Activated CD4-positive, alpha-beta T cell treated with anti-CD3 and anti-CD28 coated beads for 36 hours (primary cell): ENCODE data around the gene PYGO2. TPM values are rescaled to one million over a fixed set of nuclear protein-coding genes. Genes with fewer than 3 reads are reported as not detected.

ENCODE experiments used
- ATAC-seq: fragments of 200-7000 bp; cut with Tn5 transposase; one replicate; pipeline ENCODE4 v1.10.0; 2021; ENCODE audit warnings: mild to moderate bottlenecking, moderate library complexity
- CTCF ChIA-PET: fragments of 350-600 bp; sonication (Branson Sonifier 250); formaldehyde crosslinking; loops from one replicate; lab custom pipeline; 2021; ENCODE audit warnings: antibody characterized with exemption; lab: Charles Lee
- POLR2A ChIA-PET: fragments of 350-600 bp; sonication (Branson Sonifier 250); formaldehyde crosslinking; loops from one replicate; lab custom pipeline; 2021; ENCODE audit warnings: antibody characterized with exemption, inconsistent platforms; lab: Charles Lee
- DNase-seq: peaks from one replicate; pipeline ENCODE4 v3.0.0-alpha.2; 2020
- H3K27ac Mint-ChIP-seq: one replicate; pipeline ENCODE4 v1.8.0; 2021; ENCODE audit warnings: mixed read lengths
- H3K27me3 Mint-ChIP-seq: one replicate; pipeline ENCODE4 v1.8.0; 2021; ENCODE audit warnings: mixed read lengths
- H3K36me3 Mint-ChIP-seq: one replicate; pipeline ENCODE4 v1.8.0; 2021; ENCODE audit warnings: low read depth, mixed read lengths
- H3K4me1 Mint-ChIP-seq: one replicate; pipeline ENCODE4 v1.8.0; 2021; ENCODE audit warnings: mixed read lengths
- H3K4me3 Mint-ChIP-seq: one replicate; pipeline ENCODE4 v1.8.0; 2021; ENCODE audit warnings: mild to moderate bottlenecking, moderate library complexity, mixed read lengths
- H3K9me3 Mint-ChIP-seq: one replicate; pipeline ENCODE4 v1.8.0; 2021; ENCODE audit warnings: low read depth, mixed read lengths
- intact Hi-C, 2 experiments: fragments of 100-400 bp; cut with DNase I in 1 of 2; cut with micrococcal nuclease in 1 of 2; formaldehyde crosslinking; loops; one replicate each; pipeline versions ENCODE4 v1.14.2 to v1.15.1; 2022 to 2024; cut with DNase I, micrococcal nuclease
- total RNA-seq, 2 experiments: library from RNA; stranded (reverse); gene quantifications; one replicate each; pipeline ENCODE4 v1.2.3, GENCODE V29; 2021

Gene PYGO2
- total RNA-seq, 2 experiments from 2014 or later, result 24.5 to 25.6 TPM

DNA sequence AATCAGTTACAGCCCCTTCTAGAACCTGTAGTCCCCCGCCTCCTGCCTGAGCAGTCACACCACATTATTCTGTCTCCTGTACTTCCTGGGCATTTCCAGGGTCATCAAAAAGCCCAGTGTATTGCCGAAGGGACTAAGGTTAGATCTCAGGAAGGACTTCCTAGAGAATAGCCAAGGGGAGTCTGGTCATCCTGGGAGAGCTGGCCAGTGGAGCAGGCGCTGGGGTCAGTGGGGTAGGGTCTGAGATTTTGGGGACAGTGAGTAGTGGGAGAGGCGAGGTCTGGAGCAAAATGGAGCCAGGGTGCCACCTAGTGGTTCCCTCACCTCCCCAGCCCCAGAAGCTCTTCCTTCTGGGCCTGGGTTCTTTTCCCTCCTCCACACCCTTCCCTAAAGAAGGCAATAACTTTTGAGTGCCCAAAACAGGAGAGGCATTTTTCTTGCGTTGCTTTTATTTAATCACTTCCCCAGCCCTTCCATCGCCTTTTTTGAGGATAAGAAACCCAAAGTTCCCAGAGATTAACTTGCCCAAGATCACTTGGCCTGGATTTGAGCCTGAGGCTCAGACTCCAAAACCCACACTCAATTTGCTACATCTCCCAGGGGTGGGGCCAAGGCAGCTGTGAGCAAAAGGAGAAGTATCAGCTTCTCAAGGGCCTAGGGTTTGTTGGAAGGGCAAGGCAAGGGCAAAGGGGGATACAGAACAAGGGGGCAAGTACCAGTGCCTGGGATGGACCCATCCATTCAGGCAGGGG lies 17.8 kb downstream of the PYGO2 start:
- ChIA-PET CTCF (interaction anchor here (0.5 to 1.5 kb wide), 16 partner anchors 16 to 378 kb away, joined by 3 to 4 read pairs (median 3); partner anchors contain the start of gene ADAM15), POLR2A (interaction anchor here (0.6 to 1.6 kb wide), 2 partner anchors 25 to 275 kb away, joined by 3 to 9 read pairs; no protein-coding TSS in a partner anchor)
- DNase-seq, result peak; percentile 70
- peak overlapping the region; percentile 90 for H3K27ac Mint-ChIP-seq
- peak; percentile 48 for ATAC-seq
- H3K4me3 Mint-ChIP-seq, result no peak overlapping the region
- H3K27me3 Mint-ChIP-seq, result no peaks in the 10 kb centered on the region
- intact Hi-C loops, result no loop called here
- no peaks in the 10 kb centered on the region for H3K9me3 Mint-ChIP-seq
- H3K4me1 Mint-ChIP-seq, result peaks cover 53% of the 10 kb centered on the region
- H3K36me3 Mint-ChIP-seq, result peaks cover 4% of the 10 kb centered on the region

DNA sequence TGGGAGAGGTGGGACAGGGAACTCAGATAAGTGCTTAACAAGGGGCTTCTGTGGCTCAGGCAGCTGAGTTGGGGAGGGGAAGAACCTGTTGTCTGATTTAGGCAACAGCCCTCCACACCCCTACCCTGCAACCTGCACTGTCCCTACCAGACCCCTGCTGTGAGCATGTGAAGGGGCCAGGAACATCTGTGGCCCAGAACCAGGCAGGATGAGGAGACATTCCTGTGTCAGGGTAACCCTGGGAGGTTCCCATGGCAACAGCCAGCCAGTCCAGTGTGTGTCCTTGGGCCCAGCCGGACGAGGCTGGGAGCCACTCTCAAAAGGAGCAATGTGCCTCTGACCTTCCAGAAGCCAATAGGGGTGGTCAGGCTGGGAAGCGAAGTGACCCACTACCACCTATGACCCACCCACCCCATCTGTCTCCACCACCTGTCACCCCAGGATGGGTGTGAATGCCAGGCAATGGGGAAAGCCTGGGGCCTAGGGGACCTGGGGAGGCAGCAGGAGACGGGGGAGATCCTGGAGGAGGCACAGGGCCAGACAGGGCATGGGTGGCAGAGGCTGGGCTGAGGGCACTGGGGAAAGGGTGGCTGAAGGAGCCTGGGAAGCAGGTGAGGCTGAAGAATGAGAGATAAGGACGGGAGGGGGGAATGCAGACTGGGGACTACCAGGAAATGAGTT lies 20.1 kb downstream of the PYGO2 start:
- no peaks in the 10 kb centered on the region for H3K9me3 Mint-ChIP-seq
- POLR2A ChIA-PET, result interaction anchor here (0.6 kb wide), 1 partner anchor 32 kb away, joined by 8 read pairs; no protein-coding TSS in a partner anchor
- no peak for DNase-seq
- intact Hi-C loops, result no loop called here
- peaks cover under 1% of the 10 kb centered on the region for H3K36me3 Mint-ChIP-seq
- no peak overlapping the region for H3K4me3 Mint-ChIP-seq
- H3K27me3 Mint-ChIP-seq, result no peaks in the 10 kb centered on the region
- H3K4me1 Mint-ChIP-seq, result peaks cover 64% of the 10 kb centered on the region
- peak overlapping the region; percentile 90 for H3K27ac Mint-ChIP-seq
- CTCF ChIA-PET, result interaction anchor here (1.1 to 1.3 kb wide), 2 partner anchors 118 to 194 kb away, joined by 3 read pairs; no protein-coding TSS in a partner anchor
- ATAC-seq, result no peak

GRCh38 chr1:154940651-154941194 lies 20.9 kb downstream of the PYGO2 start:
- Mint-ChIP-seq H3K36me3 (peaks cover 3% of the 10 kb centered on the region), H3K9me3 (no peaks in the 10 kb centered on the region), H3K27me3 (no peaks in the 10 kb centered on the region), H3K4me1 (peaks cover 67% of the 10 kb centered on the region), H3K4me3 (no peak overlapping the region), H3K27ac (peak overlapping the region; percentile 80)
- ChIA-PET POLR2A (interaction anchor here (0.6 kb wide), 1 partner anchor 33 kb away, joined by 8 read pairs; no protein-coding TSS in a partner anchor), CTCF (interaction anchor here (0.7 to 1.3 kb wide), 8 partner anchors 58 to 193 kb away, joined by 3 to 4 read pairs (median 3); no protein-coding TSS in a partner anchor)
- DNase-seq, result no peak
- ATAC-seq, result no peak
- intact Hi-C loops, result no loop called here

DNA sequence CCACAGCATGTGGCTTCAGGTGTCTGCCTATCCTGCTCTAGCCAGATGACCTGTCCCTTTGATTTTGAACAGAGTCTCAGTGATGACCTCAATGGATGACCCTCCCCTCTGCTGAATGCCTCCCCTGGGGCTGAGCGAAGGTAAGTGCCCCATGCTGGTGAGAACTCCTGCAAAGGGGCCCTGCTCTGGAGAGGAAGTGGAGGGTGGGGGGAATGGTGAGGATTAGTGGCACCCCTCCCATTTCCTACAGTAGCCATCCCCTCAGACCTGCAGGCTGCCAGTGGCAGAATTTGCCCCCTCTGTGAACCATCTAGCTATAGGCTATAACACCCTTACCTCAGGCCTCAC lies 21.4 kb downstream of the PYGO2 start:
- no peak overlapping the region for H3K4me3 Mint-ChIP-seq
- POLR2A ChIA-PET, result no interaction called here
- H3K4me1 Mint-ChIP-seq, result peaks cover 73% of the 10 kb centered on the region
- H3K27ac Mint-ChIP-seq, result peak overlapping the region; percentile 80
- CTCF ChIA-PET, result interaction anchor here (0.7 to 1.3 kb wide), 9 partner anchors 59 to 192 kb away, joined by 3 to 5 read pairs (median 3); no protein-coding TSS in a partner anchor
- DNase-seq (no peak), ATAC-seq (no peak)
- H3K9me3 Mint-ChIP-seq, result no peaks in the 10 kb centered on the region
- peaks cover 5% of the 10 kb centered on the region for H3K36me3 Mint-ChIP-seq
- intact Hi-C loops, result no loop called here
- H3K27me3 Mint-ChIP-seq, result no peaks in the 10 kb centered on the region

GRCh38 chr1:154938604-154939399 lies 22.8 kb downstream of the PYGO2 start:
- intact Hi-C loops, result no loop called here
- Mint-ChIP-seq H3K9me3 (no peaks in the 10 kb centered on the region), H3K27ac (peak overlapping the region; percentile 96), H3K36me3 (peaks cover 7% of the 10 kb centered on the region), H3K4me3 (peak overlapping the region; percentile 33), H3K4me1 (peaks cover 76% of the 10 kb centered on the region), H3K27me3 (no peaks in the 10 kb centered on the region)
- ChIA-PET POLR2A (interaction anchor here (0.5 kb wide), 1 partner anchor 206 kb away, joined by 7 read pairs; no protein-coding TSS in a partner anchor), CTCF (interaction anchor here (0.6 to 1.7 kb wide), 7 partner anchors 45 to 379 kb away, joined by 3 to 5 read pairs (median 3); partner anchors contain the start of genes ADAM15 and FLAD1)
- no peak for ATAC-seq
- DNase-seq, result no peak

DNA sequence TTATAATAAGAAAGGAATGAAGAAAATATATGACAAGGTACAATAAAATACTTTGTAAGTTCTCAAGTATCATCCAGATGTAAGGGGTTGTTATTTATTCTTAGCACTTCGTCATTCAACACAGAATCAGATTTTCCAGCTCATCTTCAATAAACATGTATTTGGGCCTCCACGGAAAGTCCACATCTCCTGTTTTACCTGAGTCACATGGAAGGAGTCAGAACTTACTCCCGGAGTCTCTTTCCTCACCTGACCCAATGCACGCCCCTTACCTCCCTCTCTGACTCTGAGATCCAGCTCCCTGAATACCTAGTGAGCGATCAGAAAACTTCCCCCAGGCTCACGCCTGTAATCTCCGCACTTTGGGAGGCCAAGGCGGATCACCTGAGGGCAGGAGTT lies 23.6 kb downstream of the PYGO2 start:
- Mint-ChIP-seq H3K4me1 (peaks cover 68% of the 10 kb centered on the region), H3K36me3 (peaks cover 7% of the 10 kb centered on the region), H3K4me3 (peak overlapping the region; percentile 95), H3K9me3 (no peaks in the 10 kb centered on the region), H3K27ac (peak overlapping the region; percentile 96), H3K27me3 (no peaks in the 10 kb centered on the region)
- ATAC-seq (no peak), DNase-seq (no peak)
- intact Hi-C loops, result loop anchor here (1.0 to 2.0 kb wide), 14 partner anchors 17 to 380 kb away; partner anchors contain the start of genes ADAR (in 2 of the 2), CKS1B (in 2 of the 2), ADAM15 (in 1 of the 2) and PYGO2 (in 1 of the 2)
- CTCF ChIA-PET, result interaction anchor here (0.6 to 3.0 kb wide), 7 partner anchors 45 to 378 kb away, joined by 3 to 16 read pairs (median 3); partner anchors contain the start of genes ADAM15 and FLAD1
- POLR2A ChIA-PET, result interaction anchor here (0.5 to 2.1 kb wide), 3 partner anchors 36 to 379 kb away, joined by 3 to 12 read pairs (median 7); partner anchors contain the start of gene CKS1B

- H3K36me3 Mint-ChIP-seq, result peaks cover 7% of the 10 kb centered on the region
- peak; percentile 94 for DNase-seq
- peak overlapping the region; percentile 95 for H3K4me3 Mint-ChIP-seq
- no peaks in the 10 kb centered on the region for H3K9me3 Mint-ChIP-seq
- intact Hi-C loops, result loop anchor here (1.0 to 2.0 kb wide), 14 partner anchors 17 to 379 kb away; partner anchors contain the start of genes ADAR (in 2 of the 2), CKS1B (in 2 of the 2), ADAM15 (in 1 of the 2) and PYGO2 (in 1 of the 2)
- peaks cover 62% of the 10 kb centered on the region for H3K4me1 Mint-ChIP-seq
- peak; percentile 78 for ATAC-seq
- H3K27ac Mint-ChIP-seq, result peak overlapping the region; percentile 96
- ChIA-PET POLR2A (interaction anchor here (0.6 to 2.1 kb wide), 8 partner anchors 9 to 378 kb away, joined by 3 to 12 read pairs (median 6); partner anchors contain the start of genes ADAM15, CKS1B and PBXIP1), CTCF (interaction anchor here (0.6 to 3.0 kb wide), 16 partner anchors 8 to 378 kb away, joined by 3 to 16 read pairs (median 4); partner anchors contain the start of genes ADAM15, FLAD1 and KRTCAP2)
- H3K27me3 Mint-ChIP-seq, result no peaks in the 10 kb centered on the region
Measured at GRCh38 chr1:154937085-154937987, 24.2 kb downstream of the PYGO2 start.

GRCh38 chr1:154936555-154937084 lies 25.0 kb downstream of the PYGO2 start, which contains the start of gene PMVK:
Gene PMVK, minus strand, starts transcription at chr1:154936719. Its CDS starts 34 bp downstream, at chr1:154936685.
- Mint-ChIP-seq H3K27ac (peak within 1 kb of the TSS; percentile 96), H3K4me1 (peaks cover 54% of the 10 kb centered on the region), H3K4me3 (peak within 1 kb of the TSS; percentile 95), H3K27me3 (no peaks in the 10 kb centered on the region), H3K36me3 (peaks cover 7% of the 10 kb centered on the region), H3K9me3 (no peaks in the 10 kb centered on the region)
- DNase-seq (peak; percentile 97), ATAC-seq (peak; percentile 80)
- ChIA-PET POLR2A (interaction anchor here (0.6 to 2.1 kb wide), 14 partner anchors 8 to 377 kb away, joined by 3 to 12 read pairs (median 4); partner anchors contain the start of genes ADAM15, CKS1B and PBXIP1), CTCF (interaction anchor here (0.5 to 3.0 kb wide), 14 partner anchors 9 to 504 kb away, joined by 3 to 16 read pairs (median 4); partner anchors contain the start of gene KRTCAP2)
- intact Hi-C loops, result loop anchor here (1.0 to 2.0 kb wide), 16 partner anchors 18 to 378 kb away; partner anchors contain the start of genes ADAR (in 2 of the 2), CKS1B (in 2 of the 2), ADAM15 (in 1 of the 2) and PYGO2 (in 1 of the 2)
